Nephron progenitor cell (in vitro differentiated cells): ENCODE results near the gene DBN1.

Experiments
- DNase-seq: peaks from one replicate; pipeline ENCODE4 v3.0.0; 2021
- H3K27ac Mint-ChIP-seq: 2 replicates; pipeline ENCODE4 v1.8.0; 2021; ENCODE audit warnings: mild to moderate bottlenecking, moderate library complexity, mixed read lengths
- H3K27me3 Mint-ChIP-seq: 2 replicates; pipeline ENCODE4 v1.8.0; 2021; ENCODE audit warnings: mild to moderate bottlenecking, low read depth, mixed read lengths; ENCODE audit not compliant: poor library complexity
- H3K36me3 Mint-ChIP-seq: 2 replicates; pipeline ENCODE4 v1.8.0; 2021; ENCODE audit warnings: low read depth, mixed read lengths
- H3K4me1 Mint-ChIP-seq: 2 replicates; pipeline ENCODE4 v1.8.0; 2021; ENCODE audit warnings: mixed read lengths
- H3K4me3 Mint-ChIP-seq: 2 replicates; pipeline ENCODE4 v1.8.0; 2021; ENCODE audit warnings: mild to moderate bottlenecking, moderate library complexity, mixed read lengths
- H3K9me3 Mint-ChIP-seq: 2 replicates; pipeline ENCODE4 v1.8.0; 2021; ENCODE audit warnings: mild to moderate bottlenecking, moderate library complexity, mixed read lengths
- CTCF ChIP-seq: fragments of 200-600 bp; sonication (generic); IDR thresholded peaks from 2 replicates; pipeline ENCODE4 v1.5.0; 2021; ENCODE audit warnings: antibody characterized with exemption

DBN1 gene

DNA sequence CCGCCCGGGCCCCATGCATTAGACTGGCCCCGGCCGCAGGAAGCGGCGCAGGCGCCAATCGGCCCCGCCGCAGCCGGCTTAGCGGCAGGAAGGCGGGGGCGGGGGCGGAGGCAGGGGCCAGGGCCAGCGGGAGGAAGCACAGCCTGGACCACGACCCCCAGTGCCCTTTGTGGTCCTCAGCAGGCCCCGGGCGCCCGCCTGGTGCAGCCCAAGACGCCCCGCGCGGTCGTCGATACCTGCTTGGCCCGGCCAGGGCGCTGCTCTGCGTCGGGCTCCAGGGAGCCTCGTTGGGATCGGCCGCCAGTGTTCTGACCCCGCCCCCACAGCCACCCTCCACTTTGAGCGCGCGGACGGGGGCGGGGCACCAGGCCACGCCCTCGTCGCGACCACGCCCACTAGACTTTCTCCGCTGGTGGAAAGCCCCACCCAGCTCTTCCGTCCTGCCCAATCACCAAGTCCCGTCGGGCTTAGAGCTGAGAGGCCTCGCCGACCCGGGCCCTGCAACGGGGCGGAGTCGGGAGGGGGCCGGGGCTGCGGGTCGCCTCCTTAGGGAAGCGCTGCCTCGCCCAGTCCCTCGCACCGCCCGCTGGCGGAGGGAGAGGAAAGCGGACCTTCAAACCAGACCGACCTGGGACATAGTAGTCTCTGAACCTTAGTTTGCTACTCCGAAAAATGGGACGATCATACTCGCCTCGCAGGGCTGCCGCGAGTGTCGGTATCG is 24.0 kb upstream of the DBN1 start, which contains the start of gene PDLIM7:
PDLIM7 (minus strand) TSS at position 313 of the 721 bp plus-strand sequence. CDS start 1,092 bp downstream, outside the sequence.
- Mint-ChIP-seq H3K4me1 (peaks cover 77% of the 10 kb centered on the region), H3K9me3 (no peaks in the 10 kb centered on the region), H3K27ac (peak within 1 kb of the TSS; percentile 93), H3K36me3 (peaks cover 8% of the 10 kb centered on the region), H3K27me3 (peaks cover 16% of the 10 kb centered on the region), H3K4me3 (peak within 1 kb of the TSS; percentile 89)
- DNase-seq, result peak; percentile 99
- no peak for TF ChIP-seq CTCF

GRCh38 chr5:177496727-177497291 is 23.4 kb upstream of the DBN1 start:
- peak overlapping the region; percentile 89 for H3K4me3 Mint-ChIP-seq
- H3K9me3 Mint-ChIP-seq, result no peaks in the 10 kb centered on the region
- H3K27me3 Mint-ChIP-seq, result peaks cover 16% of the 10 kb centered on the region
- no peak overlapping the region for H3K27ac Mint-ChIP-seq
- TF ChIP-seq CTCF, result no peak
- peaks cover 72% of the 10 kb centered on the region for H3K4me1 Mint-ChIP-seq
- DNase-seq, result peak; percentile 82
- H3K36me3 Mint-ChIP-seq, result peaks cover 8% of the 10 kb centered on the region

DNA sequence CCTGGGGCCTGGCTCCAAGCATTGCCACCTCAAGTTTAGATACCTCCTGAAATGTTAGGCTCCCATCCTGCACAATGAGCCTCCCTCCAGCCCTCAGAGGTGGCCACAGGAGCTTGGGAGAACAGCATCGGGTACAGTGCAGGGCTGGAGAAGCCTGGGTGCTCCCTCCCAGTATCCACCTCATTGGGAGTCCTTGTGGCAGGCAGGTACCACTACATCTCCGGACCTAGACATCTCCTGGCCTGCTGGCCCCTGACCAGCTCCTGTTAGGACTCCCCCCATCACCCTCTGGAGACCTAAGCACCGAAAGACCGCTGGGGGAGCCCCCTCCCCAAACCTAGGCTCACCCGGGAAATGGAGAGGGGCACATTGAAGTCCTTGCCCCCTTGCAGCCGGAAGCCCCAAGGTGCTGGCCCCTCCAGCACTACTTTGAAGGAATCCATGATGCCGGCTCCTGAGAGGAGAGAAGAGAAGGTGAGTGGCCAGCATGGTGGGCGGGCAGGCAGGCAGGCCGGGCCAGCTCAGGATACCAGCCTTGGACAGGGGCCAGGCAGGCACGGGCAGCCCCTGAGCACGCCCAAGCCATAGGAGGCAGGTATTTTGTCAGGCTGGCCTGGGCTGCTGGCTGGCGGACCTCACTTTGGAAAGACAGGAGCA is 22.8 kb upstream of the DBN1 start:
- peak; percentile 34 for DNase-seq
- Mint-ChIP-seq H3K36me3 (peaks cover 11% of the 10 kb centered on the region), H3K4me3 (peak overlapping the region; percentile 89), H3K9me3 (no peaks in the 10 kb centered on the region), H3K4me1 (peaks cover 74% of the 10 kb centered on the region), H3K27me3 (peaks cover 16% of the 10 kb centered on the region), H3K27ac (peak overlapping the region; percentile 93)
- peak; percentile 34 for TF ChIP-seq CTCF

DNA sequence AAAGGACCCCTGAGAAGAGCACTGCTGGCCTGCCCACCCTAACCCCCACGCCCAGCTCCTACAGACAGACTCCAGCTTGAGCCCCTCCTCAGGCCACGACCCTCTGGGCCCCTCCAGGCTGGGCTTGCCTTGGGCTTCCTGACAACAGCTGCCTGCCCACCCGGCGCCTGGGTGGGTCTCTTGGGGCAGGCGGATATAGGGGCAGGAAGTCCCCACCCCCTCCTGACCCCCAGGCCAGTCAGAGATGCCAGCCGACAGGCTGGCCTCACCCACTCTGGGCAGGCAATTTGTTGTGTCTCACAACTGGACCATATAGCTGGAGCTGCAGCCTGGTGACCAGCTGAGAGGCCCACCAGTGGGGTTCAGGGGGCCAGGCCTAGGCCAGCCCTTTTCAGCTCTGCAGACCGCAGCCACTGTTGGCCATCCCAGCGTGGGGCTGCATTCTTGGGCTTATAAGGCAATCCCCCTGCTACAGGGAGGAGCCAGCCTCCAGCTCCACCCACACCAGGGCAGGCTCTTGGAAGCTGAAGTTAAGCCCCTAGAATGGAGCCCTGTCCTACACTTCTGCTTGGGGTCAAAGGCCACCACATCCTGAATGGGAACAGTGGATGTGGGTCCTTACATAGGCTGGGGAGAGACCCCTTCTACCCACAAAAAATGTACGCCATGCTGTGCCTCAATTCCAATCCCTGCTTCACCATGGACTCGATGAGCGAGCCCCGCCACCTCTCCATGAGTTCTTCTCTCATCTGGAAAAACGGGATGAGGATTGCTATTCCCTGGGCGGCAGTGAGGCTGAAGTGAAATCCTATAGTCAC is 22.0 kb upstream of the DBN1 start:
- Mint-ChIP-seq H3K27ac (peak overlapping the region; percentile 93), H3K4me3 (peak overlapping the region; percentile 89), H3K4me1 (peaks cover 71% of the 10 kb centered on the region), H3K36me3 (peaks cover 13% of the 10 kb centered on the region), H3K9me3 (no peaks in the 10 kb centered on the region), H3K27me3 (peaks cover 16% of the 10 kb centered on the region)
- DNase-seq, result peak; percentile 74
- TF ChIP-seq CTCF, result no peak

DNA sequence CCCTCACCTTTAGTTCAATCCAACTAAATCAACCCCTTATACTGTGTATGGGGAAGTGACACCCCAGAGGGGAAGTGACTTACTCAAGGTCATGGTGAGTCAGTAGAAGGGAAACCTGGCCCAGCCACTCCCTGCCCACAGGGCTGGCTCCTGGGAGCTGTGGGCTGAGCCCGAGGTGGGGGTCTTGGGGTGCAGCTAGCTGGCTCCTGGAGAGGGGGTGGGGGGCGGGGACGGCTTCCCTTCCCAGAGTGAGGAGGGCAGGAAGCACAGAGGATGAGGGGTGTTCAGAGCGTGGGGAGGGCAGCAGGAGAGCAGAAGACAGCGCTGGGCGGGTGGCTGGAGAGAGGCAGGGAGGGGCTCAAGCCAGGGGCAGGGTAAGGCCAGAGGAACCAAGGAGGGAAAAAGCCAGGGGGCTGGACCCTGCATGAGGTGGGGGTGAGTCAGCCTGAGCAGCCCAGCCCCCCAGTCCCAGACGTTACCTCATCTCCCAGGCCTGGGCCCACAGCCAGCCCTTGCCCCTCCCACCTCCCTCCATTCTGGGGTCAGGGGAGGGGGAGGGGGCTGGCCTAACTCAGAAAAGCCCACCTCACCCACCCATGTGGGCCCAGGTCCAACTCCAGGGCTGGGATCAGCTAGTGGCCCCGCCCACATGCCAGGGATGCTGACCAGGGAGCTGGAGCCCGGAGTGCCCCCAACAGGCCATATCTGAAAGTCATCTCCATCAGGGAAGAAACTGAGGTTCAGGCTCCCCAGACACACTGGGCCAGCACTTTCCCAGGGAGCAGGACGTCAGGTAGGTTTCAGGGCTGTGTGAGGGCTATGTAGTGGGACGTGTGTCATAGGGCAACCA is 21.1 kb upstream of the DBN1 start:
- peak; percentile 52 for DNase-seq
- Mint-ChIP-seq H3K4me3 (peak overlapping the region; percentile 89), H3K36me3 (peaks cover 13% of the 10 kb centered on the region), H3K27me3 (peaks cover 13% of the 10 kb centered on the region), H3K27ac (peak overlapping the region; percentile 42), H3K4me1 (peaks cover 67% of the 10 kb centered on the region), H3K9me3 (no peaks in the 10 kb centered on the region)
- no peak for TF ChIP-seq CTCF
